HG02759 (cell line): ENCODE data around the gene PI4KA.

Experiments used
- ATAC-seq: cut with Tn5 transposase; IDR thresholded peaks from one replicate; pipeline ENCODE4 v1.9.1; 2021; ENCODE audit warnings: mild to moderate bottlenecking, moderate library complexity; ENCODE audit not compliant: unreplicated experiment

Gene PI4KA

DNA sequence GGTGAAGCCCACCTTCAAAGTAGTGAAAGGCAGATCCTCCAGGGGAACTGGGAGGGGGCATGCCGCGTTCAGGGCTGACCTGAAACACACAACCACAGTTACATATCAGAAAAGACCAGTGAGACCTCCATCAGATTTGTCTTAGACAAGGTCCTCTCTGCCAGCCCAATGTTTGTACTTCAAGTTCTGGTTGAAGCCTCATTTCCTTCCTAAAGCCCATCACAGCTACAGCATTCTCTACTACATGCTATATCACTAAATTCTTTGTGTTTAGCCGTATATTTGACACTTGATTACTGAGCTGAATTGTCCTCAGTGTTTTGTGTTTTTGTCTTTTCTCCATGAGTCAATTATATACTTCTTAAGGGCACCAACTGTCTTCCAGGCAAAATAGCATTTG is 40.1 kb downstream of the PI4KA start:
- ATAC-seq, result no peak

GRCh38 chr22:20816559-20816958 is 42.1 kb downstream of the PI4KA start:
- no peak for ATAC-seq

DNA sequence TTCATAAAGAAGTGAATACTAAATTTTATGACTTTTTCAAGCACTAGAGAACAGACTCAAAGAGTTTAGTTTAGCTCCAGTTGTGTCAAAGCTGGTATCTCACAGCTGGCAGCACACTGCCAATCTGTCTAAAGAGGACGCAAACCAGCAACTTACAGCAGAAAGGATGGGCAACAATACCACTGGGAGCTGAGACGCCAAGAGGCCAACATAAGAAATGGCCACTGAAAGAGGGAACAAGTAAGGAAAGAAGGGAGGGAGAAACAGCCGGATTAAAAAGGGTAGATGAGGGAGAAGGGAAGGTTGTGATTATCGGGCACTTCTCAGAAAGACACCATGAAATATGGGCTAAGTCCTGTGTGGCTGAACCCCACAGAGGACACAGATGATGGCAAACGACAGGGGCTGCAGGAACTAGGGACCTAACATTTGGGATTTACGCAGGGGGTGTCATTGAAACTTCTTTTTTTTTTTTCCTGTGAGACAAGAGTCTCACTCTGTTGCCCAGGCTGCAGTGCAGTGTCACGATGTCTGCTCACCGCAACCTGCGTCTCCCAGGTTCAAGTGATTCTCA is 43.0 kb downstream of the PI4KA start:
- ATAC-seq, result no peak

- ATAC-seq, result no peak
Observed at GRCh38 chr22:20814221-20814808, 44.3 kb downstream of the PI4KA start.

GRCh38 chr22:20813056-20813455 is 45.6 kb downstream of the PI4KA start:
- no peak for ATAC-seq

GRCh38 chr22:20811971-20812660 is 46.5 kb downstream of the PI4KA start:
- no peak for ATAC-seq

DNA sequence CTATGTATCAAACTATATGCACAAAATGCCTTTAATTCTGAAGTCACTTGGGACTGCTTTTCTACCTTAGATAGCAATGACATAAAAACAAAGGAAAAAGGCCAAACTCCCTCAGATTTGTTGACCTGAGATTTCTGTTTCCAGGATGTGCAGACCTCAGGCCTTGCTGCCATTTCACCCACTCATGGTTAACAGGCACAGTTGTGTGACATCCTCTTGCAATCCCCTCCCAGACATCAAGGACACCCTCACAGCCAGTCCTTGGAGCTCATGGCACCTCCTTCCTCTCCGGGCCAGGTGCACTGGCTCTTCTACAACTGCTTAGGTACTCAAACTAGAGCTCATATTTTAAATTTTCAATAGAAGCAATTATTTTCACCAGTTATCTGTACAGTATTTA is 47.4 kb downstream of the PI4KA start:
- ATAC-seq, result no peak

DNA sequence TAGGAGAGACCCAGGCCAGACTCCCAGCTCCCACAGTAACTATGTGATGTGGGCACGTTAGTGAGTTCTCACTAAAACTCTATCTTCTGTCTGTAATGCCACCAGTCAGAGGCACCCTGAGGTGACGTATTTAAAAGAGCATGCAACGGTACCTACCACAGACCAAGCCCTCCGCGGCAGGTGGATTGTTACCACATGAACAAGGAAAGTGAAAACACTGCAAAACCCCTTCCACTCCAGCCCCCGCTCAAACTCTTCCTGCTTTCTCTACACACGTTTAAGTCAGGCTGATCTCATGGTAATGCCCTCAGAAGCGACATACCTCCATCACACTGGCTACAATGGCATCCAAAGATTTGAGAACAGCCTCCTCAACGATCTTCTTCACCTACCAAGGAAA is 48.0 kb downstream of the PI4KA start:
- no peak for ATAC-seq

DNA sequence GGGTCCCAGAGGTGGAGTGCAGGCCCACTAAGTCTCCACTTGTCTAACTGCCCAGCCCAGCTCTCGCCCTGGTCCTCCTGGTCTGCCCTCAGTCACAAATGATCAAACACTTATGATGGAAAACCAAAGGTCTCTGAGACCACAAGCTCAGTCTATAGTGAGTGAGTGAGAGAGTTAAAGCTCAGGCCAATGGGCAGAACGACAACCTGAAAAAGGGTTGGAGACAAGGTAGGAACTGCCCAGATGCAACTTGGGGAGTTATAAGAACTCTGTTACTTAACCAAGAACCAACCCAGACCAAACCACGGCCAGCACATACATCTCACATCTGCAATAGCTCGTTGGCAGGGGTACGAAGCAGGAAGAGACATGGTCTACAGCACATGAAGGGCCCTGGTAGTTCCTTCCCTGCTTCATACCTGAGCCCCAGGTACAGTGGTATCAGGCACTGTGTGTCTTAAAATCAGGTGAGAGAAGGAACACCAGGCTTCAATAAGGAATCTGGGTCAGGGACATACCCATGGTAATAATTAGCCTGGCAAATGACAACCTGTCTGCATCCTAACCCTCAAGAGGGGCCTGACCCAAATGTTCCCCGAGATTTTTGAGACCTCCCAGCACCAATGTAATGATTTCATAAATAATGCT is 48.9 kb downstream of the PI4KA start:
- no peak for ATAC-seq

GRCh38 chr22:20808844-20809243 is 49.8 kb downstream of the PI4KA start:
- ATAC-seq, result no peak

DNA sequence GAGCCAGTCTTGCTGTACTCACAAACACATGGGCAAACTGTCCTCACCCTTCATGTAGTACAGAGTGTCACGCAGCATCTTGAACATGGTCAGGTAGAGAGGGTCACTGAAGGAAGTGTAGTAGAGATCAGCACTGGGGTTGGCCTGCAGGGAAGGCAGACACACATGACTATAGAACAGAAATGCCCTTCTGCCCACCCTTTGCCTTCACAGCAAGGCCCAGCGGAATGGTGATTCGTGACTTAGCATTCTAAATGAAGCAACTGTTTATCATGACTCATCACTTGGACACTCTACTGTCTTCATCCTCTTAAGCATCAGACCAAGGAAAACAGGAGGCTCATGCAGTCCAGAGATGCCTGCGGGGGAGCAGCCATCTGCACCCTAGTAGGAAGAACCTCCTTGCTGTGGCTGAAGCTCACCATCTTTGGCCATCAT is 51.3 kb downstream of the PI4KA start:
- no peak for ATAC-seq

DNA sequence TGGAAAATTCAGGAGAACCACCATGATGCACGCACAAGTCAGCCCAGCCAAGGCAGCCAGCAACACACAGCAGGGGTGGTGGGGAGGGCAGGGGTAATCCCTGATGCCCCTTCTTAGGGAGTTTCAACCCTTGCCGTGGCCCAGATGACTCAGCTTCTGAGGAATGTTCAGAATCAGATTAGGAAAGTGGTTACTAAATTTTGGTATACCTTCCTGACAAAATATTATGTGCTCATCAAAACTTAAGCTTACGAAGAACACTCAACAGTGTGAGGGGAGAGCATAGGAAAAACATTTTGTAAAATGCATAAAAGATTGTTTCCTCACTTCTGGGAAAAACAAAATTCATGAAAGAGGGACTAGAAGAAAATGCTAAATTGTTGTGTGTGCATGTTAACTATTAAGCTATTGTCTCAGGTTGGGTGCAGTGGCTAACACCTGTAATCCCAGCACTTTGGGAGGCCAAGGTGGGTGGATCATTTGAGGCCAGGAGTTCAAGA is 52.6 kb downstream of the PI4KA start:
- ATAC-seq, result no peak

DNA sequence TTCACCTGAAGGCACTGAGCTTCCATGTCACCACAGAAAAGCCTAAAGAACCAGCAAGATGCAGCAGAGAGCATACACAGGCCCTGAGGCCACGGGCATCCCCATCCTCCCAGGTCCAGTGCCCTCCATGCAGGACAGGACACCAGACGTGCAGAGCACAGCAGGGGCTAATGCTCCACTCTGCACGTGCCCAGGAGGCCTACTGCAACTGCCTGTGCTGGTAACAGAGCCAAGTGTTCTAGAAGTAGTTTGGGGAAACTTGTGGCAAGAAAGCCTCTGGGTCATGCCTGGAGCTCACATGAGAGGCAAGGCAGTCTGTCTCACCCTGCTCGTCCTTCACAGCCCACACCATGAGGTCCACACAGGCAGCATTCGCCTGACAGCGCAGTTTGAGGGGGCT is 54.0 kb downstream of the PI4KA start:
- no peak for ATAC-seq

DNA sequence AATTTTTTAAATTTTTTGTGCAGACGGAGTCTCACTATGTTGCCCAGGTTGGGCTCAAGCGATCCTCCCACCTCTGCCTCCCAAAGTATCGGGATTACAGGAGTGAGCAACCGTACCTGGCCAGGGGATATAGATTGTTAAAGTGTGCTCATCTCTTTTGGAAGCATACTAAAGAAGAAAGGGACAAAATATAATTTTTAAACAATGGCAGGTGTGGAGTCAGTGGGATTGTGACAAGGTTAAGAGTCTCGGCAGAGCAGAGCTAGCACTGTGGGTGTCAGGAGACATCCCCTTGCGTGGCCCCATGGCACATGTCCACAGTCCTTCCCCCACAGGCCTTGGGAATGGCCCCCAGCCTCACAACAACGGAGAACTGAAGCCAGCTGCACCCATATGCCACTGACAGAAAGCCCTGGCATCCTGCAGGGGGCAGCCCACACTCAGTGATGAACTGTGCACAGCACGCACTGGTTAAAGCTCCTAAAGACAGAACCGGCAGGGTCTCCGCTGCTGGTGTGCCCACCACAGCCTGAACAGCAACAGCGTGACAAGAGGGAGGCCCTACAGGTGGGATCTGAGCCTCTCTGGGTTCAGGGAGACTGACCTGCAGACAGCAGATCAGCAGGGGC is 54.8 kb downstream of the PI4KA start:
- no peak for ATAC-seq

DNA sequence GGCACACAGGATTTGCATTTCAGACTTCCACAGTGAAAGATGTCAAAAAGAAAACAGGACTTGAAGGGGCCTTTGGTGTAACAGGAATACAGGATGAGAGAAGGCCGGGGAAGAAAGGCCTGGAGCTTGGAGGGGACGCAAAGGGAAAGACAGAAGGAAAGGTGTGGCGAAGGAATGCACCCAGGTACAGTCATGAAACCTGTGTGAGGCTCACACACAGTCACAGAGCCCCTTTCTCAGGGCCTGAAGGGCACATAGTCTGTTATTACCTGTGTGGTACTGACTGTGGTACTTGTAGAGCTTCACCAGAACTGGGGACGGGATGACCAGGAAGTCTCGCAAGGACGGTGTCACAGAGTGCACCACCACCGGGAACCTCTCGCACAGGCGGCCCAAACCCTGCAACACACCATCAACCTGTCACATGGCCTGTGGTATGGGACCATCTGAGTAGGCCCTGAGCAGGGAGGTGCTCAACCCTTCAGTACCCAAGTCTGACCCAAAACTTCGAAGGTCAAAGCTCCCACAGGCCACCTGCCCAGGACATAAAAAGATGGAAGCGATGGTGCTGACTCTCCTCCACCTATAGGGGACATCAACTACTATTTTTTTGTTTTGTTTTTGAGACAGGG is 55.6 kb downstream of the PI4KA start:
- ATAC-seq, result no peak

GRCh38 chr22:20802452-20802851 is 56.2 kb downstream of the PI4KA start:
- no peak for ATAC-seq

DNA sequence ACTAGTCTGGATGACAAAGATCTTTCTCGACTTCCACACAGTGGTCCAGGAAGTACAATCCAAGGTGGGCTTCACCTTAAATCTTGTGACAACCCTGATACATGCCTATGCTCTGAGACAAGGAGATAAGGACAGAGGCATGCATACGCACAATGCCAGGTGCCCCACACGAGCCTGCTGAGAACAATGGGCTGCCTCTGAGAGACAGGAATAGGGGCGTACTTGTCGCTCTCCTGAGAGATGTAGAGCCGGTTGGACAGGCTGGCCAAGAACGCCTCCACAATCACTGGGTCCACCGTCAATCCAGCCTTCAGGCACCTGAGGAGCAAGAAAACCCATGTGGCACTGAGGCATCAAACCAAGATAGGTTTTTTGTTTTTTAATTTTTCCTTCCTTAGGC is 59.2 kb downstream of the PI4KA start:
- no peak for ATAC-seq

GRCh38 chr22:20798974-20799373 is 59.6 kb downstream of the PI4KA start:
- no peak for ATAC-seq

DNA sequence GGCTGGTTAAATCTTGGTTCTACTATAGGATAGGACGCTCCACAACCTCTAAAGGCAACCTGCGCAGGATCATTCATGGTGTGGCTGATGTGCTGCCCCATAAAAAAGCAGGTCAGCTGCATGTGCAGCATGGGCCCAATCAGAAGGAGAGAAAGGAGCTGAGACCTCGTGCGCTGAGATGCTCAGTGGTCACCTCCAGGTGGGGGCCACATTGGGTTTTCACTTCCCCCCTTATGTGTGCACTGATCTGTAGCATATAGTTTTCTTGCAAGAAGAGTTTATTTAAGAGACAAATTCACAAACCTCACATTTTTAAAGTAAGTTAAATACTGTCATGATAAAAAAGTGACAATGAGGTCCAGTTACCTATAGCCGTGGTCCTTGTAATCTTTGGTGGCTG is 60.4 kb downstream of the PI4KA start:
- ATAC-seq, result no peak

GRCh38 chr22:20796731-20797130 is 61.9 kb downstream of the PI4KA start:
- ATAC-seq, result no peak
